Esophagus muscularis mucosa (tissue), 4 donors: Measurements from ENCODE around the gene TENM4. TPM values are rescaled to one million over a fixed set of nuclear protein-coding genes. Genes with fewer than 3 reads are reported as not detected.

ENCODE experiments used
- DNase-seq: peaks from one replicate; pipeline ENCODE4 v3.0.0-alpha.2; 2017; ENCODE audit errors: extremely low spot score
- H3K27ac ChIP-seq, 4 donors: fragments of 200-600 bp; sonication (generic); replicated peaks in 1 of 4; 1 replicate in 3 of 4; 2 replicates in 1 of 4; pipeline ENCODE4 v1.5.1; 2016 to 2019; ENCODE audit warnings: mild to moderate bottlenecking in 1 of 4
- H3K27me3 ChIP-seq, 4 donors: fragments of 200-600 bp; sonication (generic); one replicate each; pipeline versions ENCODE4 v1.5.1 to v1.6.0; 2016 to 2019
- H3K36me3 ChIP-seq, 4 donors: fragments of 200-600 bp; sonication (generic); one replicate each; pipeline ENCODE4 v1.5.1; 2016 to 2019
- H3K4me1 ChIP-seq, 4 donors: fragments of 200-600 bp; sonication (generic); one replicate each; pipeline ENCODE4 v1.5.1; 2016 to 2019
- H3K4me3 ChIP-seq, 4 donors: fragments of 200-600 bp; sonication (generic); 1 replicate in 2 of 4; 2 replicates in 2 of 4; pipeline ENCODE4 v1.5.1; 2016 to 2019; ENCODE audit warnings: mild to moderate bottlenecking in 4 of 4, moderate library complexity in 1 of 4
- H3K9me3 ChIP-seq, 4 donors: fragments of 200-600 bp; sonication (generic); 1 replicate in 3 of 4; 2 replicates in 1 of 4; pipeline ENCODE4 v1.5.1; 2016 to 2019
- EP300 ChIP-seq: sonication (generic); formaldehyde crosslinking; IDR thresholded peaks from one replicate; pipeline ENCODE4 v1.6.1; 2017; ENCODE audit warnings: antibody characterized with exemption
- POLR2A ChIP-seq: fragments of 450-650 bp; IDR thresholded peaks from one replicate; pipeline ENCODE4 v1.6.1; 2017; ENCODE audit warnings: antibody characterized with exemption, moderate library complexity, mild to moderate bottlenecking, low read depth
- POLR2AphosphoS5 ChIP-seq, 2 donors: sonication (generic); formaldehyde crosslinking; IDR thresholded peaks; one replicate each; pipeline ENCODE4 v1.6.1; 2017; ENCODE audit warnings: antibody characterized with exemption in 2 of 2
- WGBS: methylation state at CpG from one replicate; pipeline ENCODE4 v1.1.5; 2018; 5-methylcytosine and 5-hydroxymethylcytosine counted together
- intact Hi-C: fragments of 100-400 bp; cut with DNase I; formaldehyde crosslinking; loops from one replicate; pipeline ENCODE4 v1.15.1; 2023
- total RNA-seq, 4 donors: library from RNA; depleted of rRNA; stranded (reverse); fragments of >200 nt; gene quantifications; one replicate each; pipeline versions ENCODE4 v1.1.0 to v1.2.1, GENCODE V29; 2016
- TF ChIP-seq, protein P1 (sequence below), 3 experiments: fragments of 200-600 bp in 2 of 3; fragments of 450-650 bp in 1 of 3; sonication (generic) in 2 of 3; IDR thresholded peaks; one replicate each; pipeline ENCODE4 v1.5.1; 2017 to 2019; ENCODE audit warnings: antibody characterized with exemption in 3 of 3, mild to moderate bottlenecking in 2 of 3, moderate library complexity in 1 of 3

The TENM4 gene
- total RNA-seq, 4 donors from 2014 or later = 4.1 to 9.6 (median 8.0) TPM

DNA sequence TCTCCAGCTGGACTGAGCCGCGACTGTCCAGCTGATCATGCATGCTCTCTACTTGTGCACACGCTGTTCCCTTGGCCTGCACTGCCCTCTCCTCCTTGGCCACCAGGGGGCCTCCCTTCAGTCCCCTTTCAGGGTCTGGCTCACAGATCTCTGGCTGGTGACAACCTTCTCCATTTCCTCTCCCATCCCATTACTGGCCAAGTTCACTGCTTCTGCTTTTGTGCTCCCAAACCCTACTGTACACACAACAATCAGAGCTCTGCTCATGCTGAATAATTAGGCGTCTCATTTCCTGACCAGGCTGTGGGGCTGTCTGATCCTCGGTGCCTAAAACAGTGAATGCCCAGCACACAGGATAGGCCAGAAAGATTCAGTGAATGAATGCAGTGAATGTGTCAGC is 642.2 kb downstream of the TENM4 start:
- Histone ChIP-seq H3K4me1 (peaks cover 24 to 62% (median 56%) of the 10 kb centered on the region in 4 donors), H3K27me3 (no peaks in the 10 kb centered on the region), H3K9me3 (no peaks in the 10 kb centered on the region), H3K4me3 (no peak overlapping the region), H3K36me3 (no peaks in the 10 kb centered on the region), H3K27ac (peak overlapping the region in 3 of 4 donors; percentile 20 to 76 (median 25))
- 48% methylated on average over 5 of the region's 5 CpGs for WGBS
- intact Hi-C loops = loop anchor here (10.0 kb wide), 2 partner anchors 154 to 156 kb away; no protein-coding TSS in a partner anchor
- peak; percentile 93 for DNase-seq
- TF ChIP-seq, protein P1, sequence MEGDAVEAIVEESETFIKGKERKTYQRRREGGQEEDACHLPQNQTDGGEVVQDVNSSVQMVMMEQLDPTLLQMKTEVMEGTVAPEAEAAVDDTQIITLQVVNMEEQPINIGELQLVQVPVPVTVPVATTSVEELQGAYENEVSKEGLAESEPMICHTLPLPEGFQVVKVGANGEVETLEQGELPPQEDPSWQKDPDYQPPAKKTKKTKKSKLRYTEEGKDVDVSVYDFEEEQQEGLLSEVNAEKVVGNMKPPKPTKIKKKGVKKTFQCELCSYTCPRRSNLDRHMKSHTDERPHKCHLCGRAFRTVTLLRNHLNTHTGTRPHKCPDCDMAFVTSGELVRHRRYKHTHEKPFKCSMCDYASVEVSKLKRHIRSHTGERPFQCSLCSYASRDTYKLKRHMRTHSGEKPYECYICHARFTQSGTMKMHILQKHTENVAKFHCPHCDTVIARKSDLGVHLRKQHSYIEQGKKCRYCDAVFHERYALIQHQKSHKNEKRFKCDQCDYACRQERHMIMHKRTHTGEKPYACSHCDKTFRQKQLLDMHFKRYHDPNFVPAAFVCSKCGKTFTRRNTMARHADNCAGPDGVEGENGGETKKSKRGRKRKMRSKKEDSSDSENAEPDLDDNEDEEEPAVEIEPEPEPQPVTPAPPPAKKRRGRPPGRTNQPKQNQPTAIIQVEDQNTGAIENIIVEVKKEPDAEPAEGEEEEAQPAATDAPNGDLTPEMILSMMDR (IDR thresholded peaks at IDR 0.05) = peak; percentile 70 to 89 (median 75)
- no peak for TF ChIP-seq EP300
- no peak for TF ChIP-seq POLR2A
- peak in 1 of 2 donors; percentile 41 for TF ChIP-seq POLR2AphosphoS5 (IDR thresholded peaks at IDR 0.05)

DNA sequence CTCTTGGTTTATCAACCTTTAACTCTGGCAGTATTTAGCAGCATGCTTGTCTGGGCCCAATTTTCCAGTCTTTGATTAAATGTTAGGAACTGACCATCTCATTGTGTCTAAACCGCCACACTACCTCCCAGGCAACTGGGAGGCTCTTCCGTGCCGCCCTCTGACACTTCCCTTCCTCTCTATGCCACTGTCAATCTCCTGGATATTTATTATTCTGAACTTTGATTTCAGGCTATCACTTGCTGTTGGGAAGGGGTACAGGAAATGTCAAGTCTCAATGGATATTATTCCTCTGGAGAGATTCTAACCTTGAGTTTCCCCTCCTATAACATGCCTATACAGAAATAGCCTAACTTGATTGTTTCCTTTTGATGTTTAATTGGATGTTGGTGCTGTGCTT is 643.3 kb downstream of the TENM4 start:
- Histone ChIP-seq H3K27me3 (no peaks in the 10 kb centered on the region), H3K4me3 (no peak overlapping the region), H3K27ac (no peak overlapping the region), H3K9me3 (no peaks in the 10 kb centered on the region), H3K36me3 (no peaks in the 10 kb centered on the region), H3K4me1 (peaks cover 23 to 56% (median 49%) of the 10 kb centered on the region in 4 donors)
- TF ChIP-seq, protein P1 (IDR thresholded peaks at IDR 0.05) = no peak
- TF ChIP-seq POLR2A (no peak), POLR2AphosphoS5 (IDR thresholded peaks at IDR 0.05) (no peak)
- WGBS = 97% methylated on average over 3 of the region's 3 CpGs
- DNase-seq = no peak
- intact Hi-C loops = loop anchor here (10.0 kb wide), 2 partner anchors 153 to 157 kb away; no protein-coding TSS in a partner anchor

DNA sequence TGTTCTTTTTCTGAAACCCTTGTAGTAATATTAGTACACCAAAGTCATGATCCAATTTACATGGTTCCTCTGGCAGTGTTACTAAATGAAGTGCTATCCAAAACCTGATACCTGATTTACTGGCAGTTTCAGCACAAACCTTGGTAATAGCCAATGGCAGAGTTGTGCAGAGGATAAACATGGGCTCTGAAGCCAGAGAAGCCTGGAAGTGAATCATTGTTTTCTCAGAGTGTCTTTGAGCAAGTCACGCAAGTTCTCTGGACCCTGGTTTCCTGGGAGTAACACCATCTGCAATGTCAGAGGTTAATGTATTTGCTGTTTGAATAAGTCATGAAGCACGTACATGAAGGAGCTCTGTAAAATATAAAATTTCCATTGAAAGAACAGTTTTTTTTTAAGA is 643.9 kb downstream of the TENM4 start:
- intact Hi-C loops = loop anchor here (10.0 kb wide), 2 partner anchors 152 to 158 kb away; no protein-coding TSS in a partner anchor
- 55% methylated on average over 2 of the region's 2 CpGs for WGBS
- H3K4me1 ChIP-seq = peaks cover 17 to 50% (median 44%) of the 10 kb centered on the region in 4 donors
- DNase-seq = no peak
- H3K4me3 ChIP-seq = no peak overlapping the region
- TF ChIP-seq, protein P1 (IDR thresholded peaks at IDR 0.05) = no peak
- TF ChIP-seq EP300 (no peak), POLR2A (no peak), POLR2AphosphoS5 (IDR thresholded peaks at IDR 0.05) (no peak)
- no peak overlapping the region for H3K27ac ChIP-seq
- H3K9me3 ChIP-seq = no peaks in the 10 kb centered on the region
- H3K27me3 ChIP-seq = no peaks in the 10 kb centered on the region
- H3K36me3 ChIP-seq = no peaks in the 10 kb centered on the region

DNA sequence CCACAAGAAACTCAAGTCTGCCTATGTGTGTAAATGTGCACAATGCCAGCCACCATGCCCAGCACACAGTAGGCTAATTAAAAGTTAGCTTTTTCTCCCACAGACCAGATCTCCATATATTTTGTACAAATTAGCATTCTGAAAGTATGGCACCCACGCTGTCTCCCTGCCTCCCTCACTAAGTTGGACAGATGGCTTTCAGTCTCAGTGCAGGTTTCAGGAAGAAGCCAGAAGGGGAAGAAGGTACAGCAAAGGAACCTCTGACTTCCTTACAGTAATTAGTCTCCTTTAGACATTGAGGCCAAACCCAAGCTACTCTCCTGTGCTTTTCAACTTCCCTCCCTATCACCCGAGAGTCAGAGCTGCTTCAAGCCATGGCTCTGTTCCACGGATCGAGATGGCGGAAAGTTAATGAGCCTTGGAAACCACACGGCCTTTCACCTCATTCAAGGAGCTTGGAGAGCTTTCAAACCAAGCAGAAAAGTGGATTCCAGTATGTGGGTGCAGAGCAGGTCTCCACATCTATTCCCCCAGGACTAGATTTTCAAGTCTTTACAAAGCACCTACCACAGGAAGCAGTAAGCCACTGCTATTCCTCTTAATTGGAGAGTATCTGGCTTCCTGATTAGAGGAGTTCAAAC is 645.1 kb downstream of the TENM4 start:
- intact Hi-C loops = loop anchor here (10.0 kb wide), 2 partner anchors 151 to 159 kb away; no protein-coding TSS in a partner anchor
- Histone ChIP-seq H3K9me3 (no peaks in the 10 kb centered on the region), H3K4me1 (peaks cover 5 to 40% (median 38%) of the 10 kb centered on the region in 4 donors), H3K27me3 (no peaks in the 10 kb centered on the region), H3K36me3 (no peaks in the 10 kb centered on the region), H3K27ac (no peak overlapping the region), H3K4me3 (no peak overlapping the region)
- TF ChIP-seq EP300 (no peak), POLR2A (no peak), POLR2AphosphoS5 (IDR thresholded peaks at IDR 0.05) (no peak)
- TF ChIP-seq, protein P1 (IDR thresholded peaks at IDR 0.05) = no peak
- 75% methylated on average over 6 of the region's 6 CpGs for WGBS
- DNase-seq = no peak
